Measurements from ENCODE around the gene BID. TPM values are rescaled to one million over a fixed set of nuclear protein-coding genes. Genes with fewer than 3 reads are reported as not detected.
A peak's percentile ranks its signal among the peaks of the same experiment; 100 is the strongest.

The BID gene
- total RNA-seq, 1 experiment from 2014 or later: 23.2 TPM

DNA sequence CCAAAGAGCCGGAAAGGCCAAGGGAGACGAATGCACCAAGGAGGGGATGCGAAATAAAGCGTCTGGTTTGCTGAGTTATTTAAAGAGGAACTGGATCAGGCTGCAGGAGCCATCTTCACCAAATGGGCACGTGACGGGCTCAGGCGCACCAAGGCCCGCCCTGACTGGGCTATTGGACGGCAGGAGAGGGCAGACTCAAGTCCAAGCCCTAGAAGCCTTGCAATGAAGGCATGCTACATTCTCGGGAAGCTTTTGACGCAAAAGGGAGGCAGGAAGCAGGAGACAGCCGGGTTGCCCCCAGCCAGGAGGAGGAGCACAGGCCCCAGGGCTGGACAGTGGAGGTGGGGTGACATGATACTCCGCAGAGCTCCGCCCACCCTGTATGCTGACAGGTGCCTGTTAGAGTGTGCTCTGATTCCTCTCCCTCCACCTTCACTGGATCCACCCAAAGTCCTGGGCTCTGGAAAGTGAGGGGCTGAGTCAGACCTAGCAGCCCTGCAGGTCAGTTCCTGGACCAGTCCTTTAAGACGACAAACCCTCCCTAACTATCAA, 41.5 kb upstream of the BID start:
- no peak overlapping the region for H2BK5ac ChIP-seq (ENCODE audit: insufficient read length, low read length)

More for the DNA sequence above, 41.5 kb upstream of the BID start:
- peaks cover 0 to 3% of the 10 kb centered on the region in 2 experiments; a peak in 2 of 4 replicates for H3K4me1 Mint-ChIP-seq
- H2BK12ac ChIP-seq (ENCODE audit: insufficient read length, low read depth, low read length): no peak overlapping the region
- no peaks in the 10 kb centered on the region for H3K9me3 Mint-ChIP-seq
- TF ChIP-seq, protein P1, sequence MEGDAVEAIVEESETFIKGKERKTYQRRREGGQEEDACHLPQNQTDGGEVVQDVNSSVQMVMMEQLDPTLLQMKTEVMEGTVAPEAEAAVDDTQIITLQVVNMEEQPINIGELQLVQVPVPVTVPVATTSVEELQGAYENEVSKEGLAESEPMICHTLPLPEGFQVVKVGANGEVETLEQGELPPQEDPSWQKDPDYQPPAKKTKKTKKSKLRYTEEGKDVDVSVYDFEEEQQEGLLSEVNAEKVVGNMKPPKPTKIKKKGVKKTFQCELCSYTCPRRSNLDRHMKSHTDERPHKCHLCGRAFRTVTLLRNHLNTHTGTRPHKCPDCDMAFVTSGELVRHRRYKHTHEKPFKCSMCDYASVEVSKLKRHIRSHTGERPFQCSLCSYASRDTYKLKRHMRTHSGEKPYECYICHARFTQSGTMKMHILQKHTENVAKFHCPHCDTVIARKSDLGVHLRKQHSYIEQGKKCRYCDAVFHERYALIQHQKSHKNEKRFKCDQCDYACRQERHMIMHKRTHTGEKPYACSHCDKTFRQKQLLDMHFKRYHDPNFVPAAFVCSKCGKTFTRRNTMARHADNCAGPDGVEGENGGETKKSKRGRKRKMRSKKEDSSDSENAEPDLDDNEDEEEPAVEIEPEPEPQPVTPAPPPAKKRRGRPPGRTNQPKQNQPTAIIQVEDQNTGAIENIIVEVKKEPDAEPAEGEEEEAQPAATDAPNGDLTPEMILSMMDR (conservative IDR thresholded peaks at IDR 0.05): no peak
- no peak overlapping the region for H2BK15ac ChIP-seq (ENCODE audit: low read depth, low read length)
- H3K18ac ChIP-seq (ENCODE audit: insufficient read length, low read depth, low read length): no peak overlapping the region
- no peak overlapping the region for H2AK5ac ChIP-seq (ENCODE audit: insufficient read length, low read length)
- H3K56ac ChIP-seq (ENCODE audit: insufficient read length, low read depth, low read length): no peak overlapping the region
- H2BK20ac ChIP-seq (ENCODE audit: low read depth, low read length, poor library complexity, severe bottlenecking): no peak overlapping the region
- no peaks in the 10 kb centered on the region for H3K9me3 ChIP-seq (ENCODE audit: control insufficient read depth, low read depth, low read length)
- H3K79me1 ChIP-seq (ENCODE audit: insufficient read depth, low read depth, low read length, poor library complexity, severe bottlenecking): no peaks in the 10 kb centered on the region
- no peaks in the 10 kb centered on the region for H3K4me1 ChIP-seq (ENCODE audit: insufficient read depth, low read length)
- H3K36me3 Mint-ChIP-seq (ENCODE audit: insufficient read depth in 1 of 3, low read depth in 3 of 3): peaks cover 4 to 20% (median 18%) of the 10 kb centered on the region in 3 experiments; a peak in 4 of 7 replicates
- no peaks in the 10 kb centered on the region for H3K27me3 ChIP-seq (ENCODE audit: insufficient read depth, low read length)
- no peak overlapping the region for H3T11ph ChIP-seq (ENCODE audit: low read length)
- no peak overlapping the region for H3K4me3 Mint-ChIP-seq
- no peak overlapping the region for H3K9ac ChIP-seq (ENCODE audit: extremely low read depth, insufficient read length, low read length)
- no CpG with 5 or more reads among the region's 15 CpGs for WGBS (ENCODE audit: extremely low coverage, insufficient read length, low lambda C conversion rate)
- no peak overlapping the region for H2BK120ac ChIP-seq (ENCODE audit: low read depth, low read length, poor library complexity, severe bottlenecking)
- peak overlapping the region in 2 of 3 experiments; percentile 9 to 92; a peak in 3 of 7 replicates for H3K27ac Mint-ChIP-seq
- no peaks in the 10 kb centered on the region for H4K20me1 ChIP-seq (ENCODE audit: control insufficient read depth, insufficient read depth, insufficient read length)
- H3K79me2 ChIP-seq (ENCODE audit: insufficient read depth, low read length): no peaks in the 10 kb centered on the region
- no peak overlapping the region for H3K14ac ChIP-seq (ENCODE audit: insufficient read depth, low read length)
- H3K27ac ChIP-seq (ENCODE audit: insufficient read length, low read depth, low read length): no peak overlapping the region
- H3K23ac ChIP-seq (ENCODE audit: insufficient read length, low read depth, low read length): no peak overlapping the region
- no peak overlapping the region for H4K8ac ChIP-seq (replicated peaks; ENCODE audit: insufficient read length, low read depth, low read length)
- no peaks in the 10 kb centered on the region for H3K27me3 Mint-ChIP-seq (ENCODE audit: low read depth)
- no peak overlapping the region for H4K5ac ChIP-seq (ENCODE audit: insufficient read length, low read depth, low read length)
- DNase-seq: peak; percentile 58
- H4K91ac ChIP-seq (ENCODE audit: insufficient read length, low read depth, low read length): no peak overlapping the region
- no peaks in the 10 kb centered on the region for H3K23me2 ChIP-seq (ENCODE audit: insufficient read length, low read depth, low read length, poor library complexity, severe bottlenecking)
- no peak overlapping the region for H2AFZ ChIP-seq (ENCODE audit: low read length)
- no peak overlapping the region for H3K4me2 ChIP-seq (ENCODE audit: insufficient read depth, insufficient read length, low read length)
- H3K4ac ChIP-seq (ENCODE audit: low read depth, low read length): no peak overlapping the region

Measured in H9 (cell line).